ENCODE measurements around the gene FAM114A1. TPM values are rescaled to one million over a fixed set of nuclear protein-coding genes. Genes with fewer than 3 reads are reported as not detected.
A peak's percentile ranks its signal among the peaks of the same experiment; 100 is the strongest.

The FAM114A1 gene
- total RNA-seq, 1 donor from 2014 or later: 82.3 TPM

- DNase-seq: no peak
Observed at GRCh38 chr4:38859501-38859900, 8.1 kb upstream of the FAM114A1 start.

- no peak for DNase-seq
Observed at GRCh38 chr4:38860788-38861424, 6.7 kb upstream of the FAM114A1 start.

- DNase-seq: no peak
Observed at GRCh38 chr4:38861791-38862190, 5.8 kb upstream of the FAM114A1 start.

- no peak for DNase-seq
Observed at GRCh38 chr4:38865445-38865844, 2.2 kb upstream of the FAM114A1 start.

- peak; percentile 57 for DNase-seq
Observed at GRCh38 chr4:38866973-38867477, 581 bp upstream of the FAM114A1 start.

GRCh38 chr4:38868059-38868960 is 704 bp downstream of the FAM114A1 start:
- DNase-seq: peak; percentile 56

GRCh38 chr4:38869511-38869910 is 1.9 kb downstream of the FAM114A1 start:
- DNase-seq: no peak

GRCh38 chr4:38870098-38870808 is 2.6 kb downstream of the FAM114A1 start:
- DNase-seq: no peak

- peak; percentile 19 for DNase-seq
Observed at GRCh38 chr4:38871593-38871992, 4.0 kb downstream of the FAM114A1 start.

GRCh38 chr4:38872620-38873019 is 5.0 kb downstream of the FAM114A1 start:
- DNase-seq: peak; percentile 47

GRCh38 chr4:38873290-38873944 is 5.8 kb downstream of the FAM114A1 start:
- no peak for DNase-seq

- no peak for DNase-seq
Observed at GRCh38 chr4:38876636-38877035, 9.0 kb downstream of the FAM114A1 start.

- DNase-seq: no peak
Observed at GRCh38 chr4:38884254-38884653, 16.6 kb downstream of the FAM114A1 start.

GRCh38 chr4:38889143-38889542 is 21.5 kb downstream of the FAM114A1 start:
- DNase-seq: peak; percentile 75

- DNase-seq: no peak
Observed at GRCh38 chr4:38891051-38891983, 23.7 kb downstream of the FAM114A1 start.

GRCh38 chr4:38894322-38894982 is 26.8 kb downstream of the FAM114A1 start:
- no peak for DNase-seq

GRCh38 chr4:38896940-38897339 is 29.3 kb downstream of the FAM114A1 start:
- no peak for DNase-seq

- DNase-seq: no peak
Observed at GRCh38 chr4:38898245-38898644, 30.6 kb downstream of the FAM114A1 start.

- no peak for DNase-seq
Observed at GRCh38 chr4:38902221-38902620, 34.6 kb downstream of the FAM114A1 start.

- no peak for DNase-seq
Observed at GRCh38 chr4:38902695-38903094, 35.1 kb downstream of the FAM114A1 start.

All from skin of body (tissue), 2 donors.